IMR-90 (cell line): Measurements from ENCODE around the gene DCAF6. TPM values are rescaled to one million over a fixed set of nuclear protein-coding genes. Genes with fewer than 3 reads are reported as not detected.

Source experiments
- ATAC-seq: fragments of 200-7000 bp; cut with Tn5 transposase; 2 replicates; pipeline ENCODE4 v1.9.1; 2020; ENCODE audit warnings: low read depth, mild to moderate bottlenecking, moderate library complexity
- BruUV-seq: library from RNA; stranded (reverse); fragments of 400-500 nt; replicated peaks from 2 replicates; lab custom pipeline; 2021; lab: Mats Ljungman, UMichigan
- CTCF ChIA-PET: fragments of 300-600 bp; formaldehyde crosslinking; extraction: SDS; loops from one replicate; lab custom pipeline; 2021; ENCODE audit warnings: antibody characterized with exemption; lab: Yijun Ruan, JAX
- POLR2A ChIA-PET: fragments of 300-600 bp; sonication (Branson Sonifier 250); formaldehyde crosslinking; loops from one replicate; lab custom pipeline; 2022; ENCODE audit warnings: antibody characterized with exemption; ENCODE audit not compliant: unreplicated experiment; lab: Charles Lee
- DNase-seq: peaks from one replicate; pipeline ENCODE4 v3.0.0; 2013
- H2AFZ ChIP-seq: replicated peaks from 2 replicates; pipeline ENCODE3; 2013; ENCODE audit warnings: low read length, mild to moderate bottlenecking; ENCODE audit not compliant: poor library complexity
- H2AK5ac ChIP-seq: 2 replicates; pipeline ENCODE4 v1.6.1; 2013; ENCODE audit warnings: low read depth, low read length, inconsistent platforms
- H2AK9ac ChIP-seq: replicated peaks from 2 replicates; pipeline ENCODE3; 2013; ENCODE audit warnings: mild to moderate bottlenecking, low read depth, low read length, moderate library complexity; ENCODE audit not compliant: poor library complexity
- H2BK120ac ChIP-seq: 2 replicates; pipeline ENCODE4 v1.6.1; 2013; ENCODE audit warnings: low read depth, low read length, inconsistent platforms
- H2BK15ac ChIP-seq: 3 replicates; pipeline ENCODE4 v1.6.1; 2013; ENCODE audit warnings: low read depth, low read length, inconsistent platforms
- H2BK20ac ChIP-seq: 2 replicates; pipeline ENCODE4 v1.6.1; 2013; ENCODE audit warnings: low read depth, mild to moderate bottlenecking, inconsistent platforms, low read length, moderate library complexity
- H2BK5ac ChIP-seq: 2 replicates; pipeline ENCODE4 v1.6.1; 2013; ENCODE audit warnings: mild to moderate bottlenecking, low read depth, low read length, inconsistent platforms; ENCODE audit not compliant: poor library complexity, severe bottlenecking
- H3K14ac ChIP-seq: replicated peaks from 2 replicates; pipeline ENCODE4 v1.6.1; 2013; ENCODE audit warnings: low read depth, low read length, inconsistent platforms
- H3K18ac ChIP-seq: 2 replicates; pipeline ENCODE4 v1.6.1; 2013; ENCODE audit warnings: low read depth, low read length, control low read depth
- H3K23ac ChIP-seq: 2 replicates; pipeline ENCODE4 v1.6.1; 2013; ENCODE audit warnings: low read depth, low read length, inconsistent platforms
- H3K27ac ChIP-seq: 2 replicates; pipeline ENCODE4 v1.5.1; 2013; ENCODE audit warnings: mild to moderate bottlenecking, control low read depth, low read length; ENCODE audit not compliant: insufficient read depth
- H3K27me3 ChIP-seq: 2 replicates; pipeline ENCODE4 v1.6.1; 2013; ENCODE audit warnings: low read length; ENCODE audit not compliant: control insufficient read depth, insufficient read depth
- H3K36me3 ChIP-seq: 2 replicates; pipeline ENCODE4 v1.6.1; 2013; ENCODE audit warnings: low read length, mixed read lengths; ENCODE audit not compliant: control insufficient read depth, insufficient read depth
- H3K4ac ChIP-seq: 2 replicates; pipeline ENCODE4 v1.6.1; 2013; ENCODE audit warnings: low read depth, low read length, inconsistent platforms
- H3K4me1 ChIP-seq: 2 replicates; pipeline ENCODE4 v1.6.1; 2013; ENCODE audit warnings: low read length, mixed read lengths; ENCODE audit not compliant: control insufficient read depth, insufficient read depth
- H3K4me2 ChIP-seq: 2 replicates; pipeline ENCODE4 v1.6.1; 2013; ENCODE audit warnings: low read depth, mild to moderate bottlenecking, control low read depth, low read length, moderate library complexity
- H3K4me3 ChIP-seq: 2 replicates; pipeline ENCODE4 v1.5.1; 2013; ENCODE audit warnings: low read depth, mild to moderate bottlenecking, control low read depth, low read length, moderate library complexity; ENCODE audit not compliant: insufficient read depth
- H3K56ac ChIP-seq: 2 replicates; pipeline ENCODE4 v1.6.1; 2013; ENCODE audit warnings: low read length, inconsistent platforms; ENCODE audit not compliant: insufficient read depth; ENCODE audit errors: extremely low read depth
- H3K79me1 ChIP-seq, 2 experiments: 2 replicates each; pipeline ENCODE4 v1.6.1; 2013; ENCODE audit warnings: low read length in 2 of 2, inconsistent platforms in 1 of 2, low read depth in 1 of 2
- H3K9ac ChIP-seq: 2 replicates; pipeline ENCODE4 v1.6.1; 2013; ENCODE audit warnings: low read depth, low read length, control low read depth
- H3K9me1 ChIP-seq: 2 replicates; pipeline ENCODE4 v1.6.1; 2013; ENCODE audit warnings: low read length, inconsistent platforms; ENCODE audit not compliant: insufficient read depth
- H3K9me3 ChIP-seq: 2 replicates; pipeline ENCODE4 v1.6.1; 2013; ENCODE audit warnings: low read length; ENCODE audit not compliant: control insufficient read depth, insufficient read depth
- H4K20me1 ChIP-seq: 2 replicates; pipeline ENCODE4 v1.6.1; 2013; ENCODE audit warnings: low read length, inconsistent platforms; ENCODE audit not compliant: insufficient read depth
- H4K5ac ChIP-seq: 2 replicates; pipeline ENCODE4 v1.6.1; 2013; ENCODE audit warnings: mild to moderate bottlenecking, low read depth, low read length, control low read depth
- H4K8ac ChIP-seq, 2 experiments: 2 replicates each; pipeline ENCODE4 v1.6.1; 2013; ENCODE audit warnings: low read depth in 2 of 2, low read length in 2 of 2, control low read depth in 1 of 2, inconsistent platforms in 1 of 2
- H4K91ac ChIP-seq: 2 replicates; pipeline ENCODE4 v1.6.1; 2013; ENCODE audit warnings: low read depth, low read length, inconsistent platforms; ENCODE audit not compliant: insufficient read depth
- CHD1 ChIP-seq: IDR thresholded peaks from 2 replicates; pipeline ENCODE4 v1.6.1; 2012; ENCODE audit warnings: low read depth, low read length, improper control_type of control experiment
- FOS ChIP-seq: fragments of 150-350 bp; IDR thresholded peaks from 2 replicates; pipeline ENCODE4 v1.6.1; 2016; ENCODE audit warnings: low read depth, low read length
- MXI1 ChIP-seq: IDR thresholded peaks from 2 replicates; pipeline ENCODE4 v1.6.1; 2012; ENCODE audit warnings: low read depth, mild to moderate bottlenecking, low read length, moderate library complexity, borderline replicate concordance
- POLR2A ChIP-seq: IDR thresholded peaks from 2 replicates; pipeline ENCODE4 v1.6.1; 2012; ENCODE audit warnings: mild to moderate bottlenecking, low read depth, low read length
- RFX5 ChIP-seq: IDR thresholded peaks from 2 replicates; pipeline ENCODE4 v1.8.0; 2012; ENCODE audit warnings: low read depth, mild to moderate bottlenecking, low read length, moderate library complexity
- USF2 ChIP-seq: fragments of 150-350 bp; IDR thresholded peaks from 2 replicates; pipeline ENCODE4 v1.6.1; 2017; ENCODE audit warnings: mild to moderate bottlenecking, antibody characterized with exemption, low read length, low read depth
- WGBS, 2 experiments: methylation state at CpG; one replicate each; pipeline versions ENCODE4 v1.1.5 to v1.1.7; 2013; ENCODE audit warnings: missing lambda C conversion rate in 2 of 2; ENCODE audit not compliant: insufficient read length in 1 of 2; ENCODE audit errors: extremely low coverage in 2 of 2; 5-methylcytosine and 5-hydroxymethylcytosine counted together
- dilution Hi-C: fragments of 300-500 bp; cut with HindIII; formaldehyde crosslinking; loops from one replicate; pipeline ENCODE4 v1.14.3; 2018; ENCODE audit warnings: low sequenced_read_pairs; ENCODE audit not compliant: unreplicated experiment
- in situ Hi-C: fragments of 300-500 bp; cut with MboI; formaldehyde crosslinking; loops from 3 replicates; pipeline ENCODE4 v1.14.3; 2019; ENCODE audit warnings: low sequenced_read_pairs, inconsistent platforms, mixed read lengths
- intact Hi-C: fragments of 100-400 bp; cut with micrococcal nuclease; formaldehyde crosslinking; loops from 2 replicates; pipeline ENCODE4 v1.10.0; 2022
- polyA plus RNA-seq, 3 experiments: library from polyadenylated mRNA; depleted of rRNA; stranded (reverse); fragments of >200 nt; gene quantifications; 2 replicates each; pipeline ENCODE4 v1.2.3, GENCODE V29; 2012; ENCODE audit warnings: low replicate concordance in 1 of 3
- total RNA-seq: library from RNA; depleted of rRNA; stranded (reverse); fragments of >200 nt; gene quantifications from 2 replicates; pipeline ENCODE4 v1.2.3, GENCODE V29; 2012

The DCAF6 gene
- total and polyA plus RNA-seq, 2 of the 4 experiments (the other 2 are of a cell fraction) = 60.4 to 88.7 TPM

GRCh38 chr1:168090395-168090794, 153.9 kb downstream of the DCAF6 start:
- Histone ChIP-seq H2BK120ac (no peak overlapping the region), H2AFZ (no peak overlapping the region), H3K18ac (no peak overlapping the region), H3K14ac (no peak overlapping the region), H2BK5ac (no peak overlapping the region), H3K23ac (no peak overlapping the region), H4K91ac (no peak overlapping the region), H2AK9ac (no peak overlapping the region), H3K36me3 (peaks cover 16% of the 10 kb centered on the region), H3K9ac (no peak overlapping the region), H3K27ac (no peak overlapping the region), H3K4ac (no peak overlapping the region), H4K8ac (no peak overlapping the region), H3K79me1 (no peaks in the 10 kb centered on the region; a peak in 1 of 4 replicates), H2BK20ac (no peak overlapping the region), H3K4me3 (no peak overlapping the region), H3K9me3 (no peaks in the 10 kb centered on the region), H4K5ac (no peak overlapping the region), H3K4me1 (peaks cover 8% of the 10 kb centered on the region), H4K20me1 (no peaks in the 10 kb centered on the region), H2AK5ac (no peak overlapping the region), H3K56ac (no peak overlapping the region), H3K9me1 (peaks cover 14% of the 10 kb centered on the region), H3K4me2 (no peak overlapping the region), H2BK15ac (no peak overlapping the region), H3K27me3 (no peaks in the 10 kb centered on the region)
- TF ChIP-seq POLR2A (no peak), USF2 (no peak), FOS (no peak), MXI1 (no peak), RFX5 (no peak), CHD1 (no peak)
- ATAC-seq = no peak
- ChIA-PET POLR2A (no interaction called here), CTCF (interaction anchor here (0.6 kb wide), 1 partner anchor 40 kb away, joined by 3 read pairs; no protein-coding TSS in a partner anchor)
- intact Hi-C loops = no loop called here
- in situ Hi-C loops = no loop called here
- BruUV-seq = no TSS peak
- DNase-seq = no peak
- dilution Hi-C loops = no loop called here
- WGBS, 2 experiments = 100% methylated on average over 1 of the region's 14 CpGs; no CpG with 5 or more reads in 1 of the 2 experiments
